ENCODE results near the gene UPP1. TPM values are rescaled to one million over a fixed set of nuclear protein-coding genes. Genes with fewer than 3 reads are reported as not detected.

Gene UPP1
- total and polyA plus RNA-seq, 8 donors, result 0.87 to 45.7 (median 14.3) TPM

DNA sequence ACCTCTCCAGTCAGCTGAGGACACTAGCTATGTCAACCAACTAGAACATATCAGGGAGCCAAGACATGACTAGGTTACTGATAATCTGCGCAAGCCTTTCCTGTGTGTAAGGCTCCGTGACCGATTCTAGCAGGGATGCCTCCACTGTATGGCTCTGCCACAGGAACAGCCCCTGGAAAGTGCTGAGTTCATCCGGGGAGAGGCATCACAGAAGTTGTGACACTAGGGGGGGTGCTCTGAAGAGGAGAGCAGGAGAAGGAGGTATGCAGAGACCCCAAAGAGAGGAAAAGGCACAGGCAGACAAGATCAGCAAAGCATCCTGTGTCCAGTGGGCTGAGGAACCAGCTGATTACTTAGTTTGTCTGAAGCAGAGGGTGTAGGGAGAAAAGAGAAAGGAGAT, 13.5 kb downstream of the UPP1 start:
- no peak for DNase-seq
- Histone ChIP-seq H3K36me3 (peaks cover 14 to 92% (median 75%) of the 10 kb centered on the region in 4 donors), H3K9me3 (no peaks in the 10 kb centered on the region), H3K27ac (no peak overlapping the region), H3K27me3 (no peaks in the 10 kb centered on the region), H3K4me3 (no peak overlapping the region), H3K4me1 (peaks cover 0 to 4% (median 0%) of the 10 kb centered on the region in 4 donors)
- TF ChIP-seq POLR2A (IDR thresholded peaks at IDR 0.05) (no peak), POLR2AphosphoS5 (IDR thresholded peaks at IDR 0.05) (no peak), EP300 (IDR thresholded peaks at IDR 0.05) (no peak)
- TF ChIP-seq, protein P1, sequence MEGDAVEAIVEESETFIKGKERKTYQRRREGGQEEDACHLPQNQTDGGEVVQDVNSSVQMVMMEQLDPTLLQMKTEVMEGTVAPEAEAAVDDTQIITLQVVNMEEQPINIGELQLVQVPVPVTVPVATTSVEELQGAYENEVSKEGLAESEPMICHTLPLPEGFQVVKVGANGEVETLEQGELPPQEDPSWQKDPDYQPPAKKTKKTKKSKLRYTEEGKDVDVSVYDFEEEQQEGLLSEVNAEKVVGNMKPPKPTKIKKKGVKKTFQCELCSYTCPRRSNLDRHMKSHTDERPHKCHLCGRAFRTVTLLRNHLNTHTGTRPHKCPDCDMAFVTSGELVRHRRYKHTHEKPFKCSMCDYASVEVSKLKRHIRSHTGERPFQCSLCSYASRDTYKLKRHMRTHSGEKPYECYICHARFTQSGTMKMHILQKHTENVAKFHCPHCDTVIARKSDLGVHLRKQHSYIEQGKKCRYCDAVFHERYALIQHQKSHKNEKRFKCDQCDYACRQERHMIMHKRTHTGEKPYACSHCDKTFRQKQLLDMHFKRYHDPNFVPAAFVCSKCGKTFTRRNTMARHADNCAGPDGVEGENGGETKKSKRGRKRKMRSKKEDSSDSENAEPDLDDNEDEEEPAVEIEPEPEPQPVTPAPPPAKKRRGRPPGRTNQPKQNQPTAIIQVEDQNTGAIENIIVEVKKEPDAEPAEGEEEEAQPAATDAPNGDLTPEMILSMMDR (IDR thresholded peaks at IDR 0.05), result no peak
- WGBS, 5 donors, result 92 to 96% (median 95%) methylated on average over 4 of the region's 4 CpGs
- intact Hi-C loops (cut with DNase I; ENCODE audit: low total_unique reads), result loop anchor here (10.0 kb wide), 1 partner anchor 108 kb away; no protein-coding TSS in a partner anchor

DNA sequence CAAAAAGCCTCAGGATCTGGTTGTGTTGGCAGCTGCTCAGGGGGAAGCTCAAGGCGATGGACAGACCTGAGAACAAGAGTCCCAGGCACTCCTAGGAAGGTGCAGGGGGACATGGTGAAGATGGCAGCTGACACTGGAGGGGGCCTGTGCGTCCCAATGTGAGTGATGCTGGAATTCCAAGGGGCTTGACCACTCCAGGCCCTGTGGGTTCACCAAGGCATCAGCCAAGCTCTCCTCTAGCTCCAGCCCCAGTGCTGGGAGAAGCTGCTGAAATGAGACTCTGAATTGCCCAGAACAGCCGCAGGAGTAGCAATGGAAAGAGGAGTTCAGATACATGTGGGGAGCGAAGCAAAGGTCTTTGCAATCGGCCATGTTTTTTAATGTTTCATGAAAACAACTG, 16.0 kb downstream of the UPP1 start:
- intact Hi-C loops (cut with DNase I; ENCODE audit: low total_unique reads), result loop anchor here (10.0 kb wide), 1 partner anchor 110 kb away; no protein-coding TSS in a partner anchor
- TF ChIP-seq POLR2AphosphoS5 (IDR thresholded peaks at IDR 0.05) (no peak), POLR2A (IDR thresholded peaks at IDR 0.05) (no peak)
- 92 to 100% (median 94%) methylated on average over 5 of the region's 5 CpGs for WGBS, 5 donors

DNA sequence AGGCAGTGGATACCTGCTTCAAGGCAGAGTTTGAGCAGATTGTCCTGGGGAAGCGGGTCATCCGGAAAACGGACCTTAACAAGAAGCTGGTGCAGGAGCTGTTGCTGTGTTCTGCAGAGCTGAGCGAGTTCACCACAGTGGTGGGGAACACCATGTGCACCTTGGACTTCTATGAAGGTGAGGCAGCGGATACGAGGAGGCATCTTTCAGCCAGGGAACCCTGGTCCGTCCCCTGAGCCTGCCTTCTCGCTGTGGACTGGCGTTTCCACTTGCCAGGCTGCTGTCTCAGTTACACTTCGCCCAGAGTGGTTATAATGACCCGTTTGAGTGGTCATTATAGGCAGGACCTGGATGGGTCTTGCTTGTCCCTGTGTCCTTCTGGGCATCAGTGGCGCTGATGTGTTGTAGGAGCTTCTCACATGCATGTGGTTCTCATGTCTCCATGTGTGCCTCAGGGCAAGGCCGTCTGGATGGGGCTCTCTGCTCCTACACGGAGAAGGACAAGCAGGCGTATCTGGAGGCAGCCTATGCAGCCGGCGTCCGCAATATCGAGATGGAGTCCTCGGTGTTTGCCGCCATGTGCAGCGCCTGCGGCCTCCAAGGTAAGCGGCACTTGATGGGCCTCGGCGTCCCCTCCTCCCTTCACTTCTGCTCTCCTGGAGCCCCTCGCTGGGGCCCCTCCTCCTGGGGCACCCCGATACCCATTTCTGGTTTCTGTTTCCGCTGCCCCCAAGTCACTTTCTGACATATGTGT, 18.0 kb downstream of the UPP1 start:
- intact Hi-C loops (cut with DNase I; ENCODE audit: low total_unique reads), result loop anchor here (10.0 kb wide), 1 partner anchor 112 kb away; no protein-coding TSS in a partner anchor
- H3K4me3 ChIP-seq, result no peak overlapping the region
- H3K27me3 ChIP-seq, result no peaks in the 10 kb centered on the region
- peaks cover 17 to 72% (median 70%) of the 10 kb centered on the region in 4 donors for H3K36me3 ChIP-seq
- TF ChIP-seq, protein P1 (IDR thresholded peaks at IDR 0.05), result no peak
- TF ChIP-seq POLR2A (IDR thresholded peaks at IDR 0.05), result no peak
- TF ChIP-seq POLR2AphosphoS5 (IDR thresholded peaks at IDR 0.05), result no peak
- TF ChIP-seq EP300 (IDR thresholded peaks at IDR 0.05), result no peak
- 93 to 97% (median 95%) methylated on average over 28 to 29 of the region's 29 CpGs for WGBS, 5 donors
- H3K4me1 ChIP-seq, result no peaks in the 10 kb centered on the region
- no peaks in the 10 kb centered on the region for H3K9me3 ChIP-seq
- DNase-seq, result no peak
- no peak overlapping the region for H3K27ac ChIP-seq

More for the DNA sequence above, 16.0 kb downstream of the UPP1 start:
- Histone ChIP-seq H3K36me3 (peaks cover 17 to 88% (median 82%) of the 10 kb centered on the region in 4 donors), H3K4me3 (no peak overlapping the region), H3K27ac (no peak overlapping the region), H3K9me3 (no peaks in the 10 kb centered on the region), H3K27me3 (no peaks in the 10 kb centered on the region), H3K4me1 (no peaks in the 10 kb centered on the region)
- DNase-seq, result no peak

DNA sequence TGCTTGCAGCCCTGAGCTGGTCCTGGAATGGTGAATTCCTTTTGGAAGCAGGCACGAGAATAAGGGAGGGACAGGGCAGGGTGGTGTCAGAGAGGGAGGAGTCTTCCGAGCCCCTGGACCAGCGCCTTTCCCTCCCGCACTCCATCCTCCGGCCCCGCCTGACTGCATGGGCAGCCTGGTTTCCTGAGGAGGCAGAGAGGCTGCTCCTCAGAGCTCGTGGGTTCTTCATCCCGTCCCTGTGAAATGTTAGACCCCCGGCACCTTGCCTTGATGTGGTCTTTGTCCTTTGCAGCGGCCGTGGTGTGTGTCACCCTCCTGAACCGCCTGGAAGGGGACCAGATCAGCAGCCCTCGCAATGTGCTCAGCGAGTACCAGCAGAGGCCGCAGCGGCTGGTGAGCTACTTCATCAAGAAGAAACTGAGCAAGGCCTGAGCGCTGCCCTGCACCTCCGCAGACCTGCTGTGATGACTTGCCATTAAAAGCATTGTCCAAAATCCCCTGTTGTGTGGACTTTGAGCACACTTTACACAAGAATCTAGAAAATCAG, 18.9 kb downstream of the UPP1 start:
- Histone ChIP-seq H3K9me3 (no peaks in the 10 kb centered on the region), H3K36me3 (peaks cover 13 to 63% (median 61%) of the 10 kb centered on the region in 4 donors), H3K27ac (no peak overlapping the region), H3K4me1 (no peaks in the 10 kb centered on the region), H3K4me3 (no peak overlapping the region), H3K27me3 (no peaks in the 10 kb centered on the region)
- 86 to 92% (median 89%) methylated on average over 16 to 18 of the region's 18 CpGs for WGBS, 5 donors
- intact Hi-C loops (cut with DNase I; ENCODE audit: low total_unique reads), result loop anchor here (10.0 kb wide), 1 partner anchor 113 kb away; no protein-coding TSS in a partner anchor
- TF ChIP-seq, protein P1 (IDR thresholded peaks at IDR 0.05), result no peak
- TF ChIP-seq POLR2AphosphoS5 (IDR thresholded peaks at IDR 0.05) (no peak), POLR2A (IDR thresholded peaks at IDR 0.05) (no peak), EP300 (IDR thresholded peaks at IDR 0.05) (no peak)
- DNase-seq, result no peak
